HG03571 (cell line): ENCODE measurements around the gene CAPZA2.
"Not testable (repeated sequence)": the region's sequence is repeated elsewhere in the genome, so short reads cannot be mapped to it uniquely, and the experiment has no call there.

Source experiments
- ATAC-seq: cut with Tn5 transposase; IDR thresholded peaks from one replicate; pipeline ENCODE4 v1.9.1; 2021; ENCODE audit not compliant: unreplicated experiment

The CAPZA2 gene

DNA sequence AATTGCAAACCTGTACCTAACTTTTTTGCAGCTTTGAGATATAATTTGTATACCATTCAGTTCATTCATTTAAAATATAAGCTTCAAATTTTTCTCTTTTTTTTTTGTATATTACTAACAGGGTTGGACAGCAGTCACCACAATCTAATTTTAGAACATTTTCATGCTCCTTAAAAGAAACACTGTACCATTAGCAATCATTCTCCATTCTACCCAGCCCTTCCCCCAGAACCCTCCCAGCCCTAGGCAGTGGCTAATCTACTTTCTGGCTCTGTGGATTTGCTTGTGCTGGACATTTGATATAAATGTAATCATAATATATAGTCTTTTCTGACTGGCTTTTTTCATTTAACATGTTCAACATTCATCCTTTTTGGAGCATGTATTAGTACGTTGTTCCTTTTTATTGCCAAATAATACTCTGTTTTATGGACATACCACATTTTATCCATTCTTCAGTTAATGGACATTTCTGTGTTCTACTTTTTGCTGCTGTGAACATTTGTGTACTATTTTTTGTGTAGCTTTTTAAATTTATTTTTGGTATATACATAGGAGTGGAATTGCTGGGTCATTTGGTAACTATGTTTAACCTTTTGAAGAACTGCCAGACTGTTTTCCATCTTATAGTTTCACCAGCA lies 50.0 kb downstream of the CAPZA2 start:
- no peak for ATAC-seq

DNA sequence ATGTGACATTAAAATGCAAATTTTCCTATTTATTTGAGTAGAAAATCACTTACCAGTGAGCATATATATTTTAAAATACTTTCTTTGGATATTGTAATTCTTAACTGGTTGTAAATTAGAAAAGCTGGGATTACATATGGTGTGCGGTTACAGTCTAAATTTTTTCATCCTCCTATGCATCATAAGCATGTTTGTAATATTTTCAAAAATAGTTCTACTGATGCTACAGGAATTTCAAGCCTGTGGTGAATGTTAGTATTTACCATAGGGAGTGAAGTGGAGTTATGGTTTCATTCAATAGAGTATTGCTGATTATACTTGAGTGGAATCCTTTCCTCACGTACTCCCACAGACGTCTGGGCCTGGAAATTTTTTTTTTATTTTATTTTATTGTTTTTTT lies 56.3 kb downstream of the CAPZA2 start:
- no peak for ATAC-seq

DNA sequence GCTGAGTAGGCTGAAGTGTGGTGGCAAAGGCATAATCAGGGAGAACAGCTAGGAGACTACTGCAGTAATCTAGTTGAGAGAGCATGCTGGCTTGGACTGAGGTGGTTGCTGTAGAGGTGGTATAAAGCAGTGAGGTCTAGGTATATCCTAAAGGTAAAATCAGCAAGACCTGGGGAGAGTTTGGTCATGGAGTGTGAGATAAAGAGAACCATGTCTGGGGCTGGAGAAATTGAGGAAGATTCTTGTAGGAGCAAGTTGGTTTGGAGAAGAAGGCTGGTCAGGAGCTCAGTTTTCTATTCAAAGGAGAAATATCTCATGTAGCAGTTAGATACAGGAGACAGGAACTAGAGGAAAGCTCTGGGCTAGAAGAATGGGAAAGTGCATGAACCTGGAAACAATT lies 58.0 kb downstream of the CAPZA2 start:
- ATAC-seq: no peak

DNA sequence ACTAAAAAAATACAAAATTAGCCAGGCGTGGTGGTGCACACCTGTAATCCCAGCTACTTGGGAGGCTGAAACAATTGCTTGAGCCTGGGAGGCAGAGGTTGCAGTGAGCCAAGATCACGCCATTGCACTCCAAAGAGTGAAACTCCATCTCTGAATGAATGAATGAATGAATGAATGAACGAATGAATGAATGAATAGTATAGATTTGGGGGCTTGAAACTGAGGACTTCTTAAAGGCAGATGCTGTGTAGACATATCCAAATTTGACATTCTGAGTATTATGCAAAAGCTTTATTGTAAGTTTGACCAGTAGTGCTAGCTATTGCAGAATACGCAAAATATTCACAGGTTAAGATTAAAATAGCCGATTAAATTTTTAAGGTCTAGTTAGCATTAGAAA lies 60.2 kb downstream of the CAPZA2 start:
- no peak for ATAC-seq

DNA sequence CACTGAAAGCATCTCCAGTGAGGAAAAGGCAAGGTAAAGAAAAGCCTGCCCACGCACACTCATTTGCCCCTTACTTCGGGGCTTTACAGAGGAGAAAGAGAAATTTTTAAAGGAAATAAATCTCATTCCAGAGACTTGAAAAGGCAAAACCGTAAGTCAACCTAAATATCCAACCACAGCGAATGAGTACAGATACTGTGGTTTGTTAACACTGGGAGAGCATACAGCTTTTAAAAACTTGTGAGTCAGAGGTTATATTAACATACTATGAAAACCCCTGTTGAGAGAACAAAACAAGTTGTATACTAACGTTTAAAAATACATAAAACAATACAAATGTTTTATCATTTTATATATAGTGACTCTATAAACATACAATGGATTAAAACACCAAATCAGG lies 62.4 kb downstream of the CAPZA2 start:
- no peak for ATAC-seq

DNA sequence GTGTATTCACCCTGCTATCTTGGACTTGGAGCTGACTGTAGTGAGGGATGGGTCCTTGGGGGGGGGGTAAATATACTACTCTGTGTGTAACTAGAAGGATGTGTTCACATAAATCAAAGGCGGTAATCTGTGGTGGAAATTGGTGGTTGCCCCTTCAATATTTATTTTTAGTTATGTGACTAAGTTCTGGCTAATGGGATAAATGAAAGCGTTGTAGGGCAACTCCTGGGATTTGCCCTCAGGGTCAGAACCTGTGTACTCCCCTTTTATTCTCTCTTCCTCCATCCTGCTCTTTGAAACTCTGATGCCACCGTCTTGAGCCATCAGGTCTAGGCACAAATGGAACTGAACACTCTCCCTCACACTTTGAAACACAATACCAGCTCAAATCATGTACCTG lies 66.6 kb downstream of the CAPZA2 start:
- ATAC-seq: no peak

DNA sequence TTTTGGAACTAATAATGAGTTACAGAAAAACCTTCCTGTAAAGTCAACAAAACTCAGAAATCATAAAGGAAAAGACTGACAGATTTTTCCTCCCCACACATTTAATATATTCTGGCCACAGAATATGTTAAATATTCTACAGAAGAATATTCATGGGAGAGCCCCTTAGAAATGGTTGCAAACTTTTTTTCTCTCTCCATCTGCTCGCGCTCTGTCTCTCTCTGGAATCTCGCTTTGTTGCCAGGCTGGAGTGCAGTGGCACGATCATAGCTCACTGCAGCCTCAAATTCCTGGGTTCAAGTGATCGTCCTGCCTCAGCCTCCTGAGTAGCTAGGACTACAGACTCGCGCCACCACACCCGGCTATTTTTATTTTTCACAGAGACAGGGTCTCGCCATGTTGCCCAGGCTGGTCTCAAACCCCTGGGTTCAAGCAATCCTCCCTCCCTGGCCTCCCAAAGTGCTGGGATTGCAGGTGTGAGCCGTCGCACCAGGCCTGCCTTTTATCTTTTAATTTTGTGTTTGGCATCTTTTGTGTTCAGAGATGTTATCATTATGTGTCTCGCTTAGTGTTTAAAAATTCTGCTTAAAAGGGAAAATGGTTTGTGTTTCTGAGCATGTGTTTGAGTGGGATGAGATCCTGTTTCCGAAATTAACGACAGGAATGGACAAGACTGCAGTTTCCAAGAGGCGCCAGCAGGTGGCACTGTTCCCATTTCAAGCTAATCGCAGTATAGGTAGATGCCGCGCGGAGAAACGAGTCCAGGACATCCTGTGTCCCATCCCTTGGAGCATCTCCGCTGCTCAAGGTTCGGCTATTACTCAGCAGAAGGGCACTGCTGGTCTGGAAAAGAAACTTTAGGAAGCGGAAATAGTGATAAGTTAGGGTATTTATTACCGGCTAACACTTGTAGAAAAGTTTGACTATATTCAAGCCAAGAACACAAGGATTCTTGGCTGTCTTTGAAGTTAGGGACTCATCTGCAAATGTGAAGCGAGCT lies 67.8 kb downstream of the CAPZA2 start:
- no peak for ATAC-seq

DNA sequence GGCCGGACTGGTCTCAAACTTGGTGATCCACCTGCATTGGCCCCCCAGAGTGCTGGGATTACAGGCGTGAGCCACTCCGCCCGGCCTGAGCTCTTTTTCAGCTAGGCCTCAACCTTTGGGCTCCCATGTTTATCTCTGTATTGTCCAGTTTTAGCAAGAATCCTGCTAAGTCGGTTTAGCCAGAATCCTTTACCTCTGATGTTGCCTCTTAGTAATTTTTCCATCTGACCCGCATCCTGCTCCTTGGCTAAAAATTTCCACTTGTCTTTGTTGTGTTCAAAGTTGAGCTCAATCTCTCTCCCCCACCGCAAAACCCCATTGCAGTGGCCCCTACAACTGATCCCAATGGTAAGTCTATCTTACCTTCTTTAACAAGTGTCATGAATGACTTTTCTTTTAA lies 70.2 kb downstream of the CAPZA2 start:
- ATAC-seq: no peak

DNA sequence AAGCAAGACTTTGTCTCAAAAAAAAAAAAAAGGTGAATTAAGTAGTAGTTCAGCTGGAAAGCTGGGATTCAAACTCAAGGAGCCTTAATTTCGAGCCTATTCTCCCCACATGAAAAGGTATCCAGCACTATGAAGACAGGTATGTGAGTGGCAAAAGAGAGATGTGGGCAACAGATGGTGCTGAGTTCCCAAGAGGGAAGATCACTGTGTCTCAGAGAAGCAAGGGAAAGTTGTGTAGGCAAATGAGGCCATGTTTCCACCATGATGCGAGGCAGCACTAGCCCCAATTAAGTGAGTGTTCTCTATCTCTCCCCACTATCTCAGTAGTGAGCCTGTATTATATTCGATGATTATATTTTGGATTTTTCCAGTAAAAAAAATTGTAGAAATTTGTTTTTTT lies 71.1 kb downstream of the CAPZA2 start:
- ATAC-seq: no peak

DNA sequence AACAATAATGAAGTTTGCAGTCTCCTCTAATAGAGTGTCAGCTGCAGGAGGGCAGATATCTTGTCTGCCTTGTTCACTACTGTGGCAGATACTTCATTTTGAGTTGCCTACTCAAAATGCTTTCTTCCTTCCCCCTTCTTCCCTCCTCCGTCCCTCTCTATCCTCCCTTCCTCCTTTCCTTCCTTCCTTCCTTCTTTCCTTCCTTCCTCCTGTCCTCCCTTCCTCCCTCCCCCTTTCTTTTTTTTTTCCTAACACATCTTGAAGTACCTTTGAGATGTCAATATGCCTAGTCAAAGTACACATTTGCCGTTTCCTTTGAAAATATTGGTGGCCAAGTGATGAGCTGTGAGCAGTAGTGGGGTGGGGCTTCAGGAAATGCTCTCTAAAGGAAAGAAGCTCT lies 72.2 kb downstream of the CAPZA2 start:
- ATAC-seq: no peak

DNA sequence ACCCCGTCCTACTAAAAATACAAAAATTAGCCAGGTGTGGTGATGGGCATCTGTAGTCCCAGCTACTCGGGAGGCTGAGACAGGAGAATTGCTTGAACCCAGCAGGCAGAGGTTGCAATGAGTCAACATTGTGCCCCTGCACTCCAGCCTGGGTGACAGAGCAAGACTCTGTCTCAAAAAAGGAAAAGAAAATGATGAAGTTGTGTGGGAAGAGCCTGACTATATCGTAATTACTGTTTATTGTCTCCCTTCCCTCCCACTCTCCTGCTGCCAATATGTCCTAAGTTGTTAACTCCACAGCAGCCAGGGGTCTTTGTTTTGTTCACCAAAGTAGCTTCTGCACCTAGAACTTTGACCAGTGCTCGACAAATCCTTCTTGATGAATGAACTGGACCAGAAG lies 74.5 kb downstream of the CAPZA2 start:
- ATAC-seq: not testable (repeated sequence)

DNA sequence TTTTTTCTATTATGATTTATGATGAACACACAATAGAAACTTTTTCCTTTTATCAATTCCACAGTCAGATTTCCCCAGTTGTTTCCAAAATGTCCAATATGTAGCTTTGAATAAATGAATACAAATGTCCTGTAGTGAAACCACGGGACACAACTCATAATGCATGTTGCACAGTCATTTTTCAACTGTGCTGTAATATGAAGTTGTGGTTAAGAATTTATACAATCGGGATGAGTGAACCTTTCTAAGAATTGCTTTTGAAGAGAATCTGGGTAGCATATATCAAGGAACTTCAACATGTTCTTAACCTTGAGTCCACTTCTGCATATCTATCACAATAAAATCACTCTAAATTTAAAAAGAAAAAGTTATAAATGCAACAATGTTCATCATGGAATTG lies 76.3 kb downstream of the CAPZA2 start:
- no peak for ATAC-seq

DNA sequence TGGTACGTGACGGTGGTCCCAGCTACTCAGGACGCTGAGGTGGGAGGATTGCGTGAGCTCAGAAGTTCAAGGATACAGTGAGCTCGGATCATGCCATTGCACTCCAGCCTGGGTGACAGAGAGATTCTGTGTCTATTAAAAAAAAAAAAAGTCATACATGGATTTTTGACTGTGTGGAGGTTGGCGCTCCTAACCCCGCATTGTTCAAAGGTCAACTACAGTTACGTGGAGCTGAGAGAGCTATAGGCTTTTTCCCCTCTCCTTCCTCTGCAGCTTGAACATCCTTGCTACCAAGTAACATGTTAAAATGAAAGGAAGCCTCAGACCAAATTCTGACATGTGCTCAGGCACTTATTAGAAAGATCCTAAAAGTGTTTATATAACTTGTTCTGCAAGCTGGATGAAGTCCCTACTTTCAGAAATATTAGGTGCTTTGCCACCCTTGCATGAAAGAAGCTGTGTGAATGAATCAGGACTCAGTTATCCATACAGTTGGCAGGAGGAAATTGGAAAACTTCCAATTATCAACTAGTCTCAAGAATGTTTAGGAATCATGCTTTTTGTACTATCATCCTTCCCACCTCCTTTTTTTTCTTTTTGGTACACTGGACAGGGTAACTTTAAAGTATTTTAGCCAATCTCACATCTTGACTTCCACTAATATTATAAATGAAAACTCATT lies 78.4 kb downstream of the CAPZA2 start:
- ATAC-seq: no peak

DNA sequence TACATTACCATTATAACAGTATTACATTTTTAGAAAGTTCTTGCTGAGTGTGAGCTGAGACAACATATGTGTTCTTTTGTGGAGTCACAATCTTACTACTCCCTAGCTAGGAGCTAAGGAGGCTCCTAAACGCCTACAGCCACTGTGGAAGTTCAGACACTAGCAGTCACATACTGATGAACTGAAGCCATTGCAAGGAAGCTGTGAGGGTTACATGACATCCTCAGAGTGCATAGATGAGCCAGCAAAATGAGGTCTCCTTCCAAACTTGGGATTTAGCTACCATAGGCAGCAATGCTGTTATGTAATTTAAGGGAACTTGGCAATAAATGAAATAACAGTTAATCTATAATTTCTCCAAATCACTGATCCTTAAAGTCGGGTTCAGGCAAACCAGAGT lies 80.1 kb downstream of the CAPZA2 start:
- ATAC-seq: no peak

DNA sequence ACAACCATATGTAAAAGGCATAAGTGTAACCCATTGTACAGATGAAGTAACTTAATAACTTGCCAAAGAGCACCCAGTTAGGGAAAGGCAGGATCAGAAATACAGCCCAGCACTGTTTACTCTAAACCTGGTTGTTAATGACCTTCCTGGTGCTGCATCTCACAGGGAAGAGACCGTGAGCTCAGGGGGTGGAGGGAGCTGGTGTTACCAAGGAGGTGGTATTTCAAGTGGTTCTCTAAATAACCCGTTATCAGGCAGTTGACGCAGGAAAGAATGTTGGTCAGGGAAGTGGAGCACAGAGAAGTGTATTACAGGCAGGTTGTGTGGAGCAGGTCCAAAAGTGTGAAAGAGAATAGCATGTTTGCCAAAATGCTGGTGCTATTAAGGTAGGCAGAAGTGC lies 86.5 kb downstream of the CAPZA2 start:
- ATAC-seq: no peak

DNA sequence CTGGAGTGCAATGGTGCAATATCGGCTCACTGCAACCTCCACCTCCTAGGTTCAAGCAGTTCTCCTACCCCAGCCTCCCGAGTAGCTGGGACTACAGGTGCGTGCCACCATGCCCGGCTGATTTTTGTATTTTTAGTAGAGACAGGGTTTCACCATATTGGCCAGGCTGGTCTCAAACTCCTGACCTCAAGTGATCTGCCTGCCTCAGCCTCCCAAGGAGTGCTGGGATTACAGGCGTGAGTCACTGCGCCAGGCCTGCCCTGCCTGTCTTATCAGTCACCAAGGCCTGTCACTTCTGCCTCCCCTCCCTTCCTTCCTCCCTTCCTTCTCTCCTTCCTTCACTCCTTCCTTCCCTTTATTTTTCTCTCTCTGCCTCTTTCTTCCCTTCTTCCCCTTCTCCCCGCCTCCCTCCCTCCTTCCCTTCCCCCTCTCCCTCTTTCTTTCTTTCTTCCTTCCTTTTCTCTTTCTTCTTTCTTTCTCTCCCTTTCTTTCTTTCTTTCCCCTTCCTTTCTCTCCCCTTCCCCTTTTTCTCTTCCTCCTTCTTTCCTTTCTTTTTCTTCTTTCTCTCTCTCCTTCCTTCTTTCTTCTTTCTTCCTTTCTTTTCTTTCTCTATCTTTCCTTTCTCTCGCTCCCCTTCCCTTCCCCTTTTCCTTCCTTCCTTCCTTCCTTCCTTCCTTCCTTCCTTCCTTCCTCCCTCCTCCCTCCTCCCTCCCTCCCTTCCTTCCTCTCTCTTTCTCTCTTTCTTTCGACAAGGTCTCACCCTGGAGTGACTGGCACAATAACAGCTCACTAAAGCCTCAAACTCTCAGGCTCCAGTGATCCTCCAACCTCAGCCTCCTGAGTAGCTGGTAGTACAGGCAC lies 87.8 kb downstream of the CAPZA2 start:
- ATAC-seq: no peak

DNA sequence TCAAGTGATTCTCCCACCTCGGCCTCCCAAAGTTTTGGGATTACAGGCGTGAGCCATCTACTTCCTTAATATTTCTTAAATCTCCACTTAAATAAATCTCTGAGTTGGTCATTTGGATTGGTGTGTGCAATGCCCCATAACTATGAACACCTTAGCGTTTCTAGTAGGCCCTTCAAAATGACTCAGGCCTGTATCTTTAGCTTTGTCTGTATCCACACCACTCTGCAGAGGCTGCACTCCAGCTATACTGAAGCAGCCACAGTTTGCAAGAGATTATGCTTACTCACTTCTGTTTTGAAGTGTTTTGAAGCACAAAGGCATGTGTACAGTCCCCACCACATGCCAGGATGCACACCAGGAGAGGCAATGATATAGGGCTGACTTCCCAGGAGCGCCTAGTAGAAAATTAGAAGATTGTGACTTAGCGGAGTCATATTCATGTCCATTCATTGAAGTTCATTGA lies 88.5 kb downstream of the CAPZA2 start:
- no peak for ATAC-seq

DNA sequence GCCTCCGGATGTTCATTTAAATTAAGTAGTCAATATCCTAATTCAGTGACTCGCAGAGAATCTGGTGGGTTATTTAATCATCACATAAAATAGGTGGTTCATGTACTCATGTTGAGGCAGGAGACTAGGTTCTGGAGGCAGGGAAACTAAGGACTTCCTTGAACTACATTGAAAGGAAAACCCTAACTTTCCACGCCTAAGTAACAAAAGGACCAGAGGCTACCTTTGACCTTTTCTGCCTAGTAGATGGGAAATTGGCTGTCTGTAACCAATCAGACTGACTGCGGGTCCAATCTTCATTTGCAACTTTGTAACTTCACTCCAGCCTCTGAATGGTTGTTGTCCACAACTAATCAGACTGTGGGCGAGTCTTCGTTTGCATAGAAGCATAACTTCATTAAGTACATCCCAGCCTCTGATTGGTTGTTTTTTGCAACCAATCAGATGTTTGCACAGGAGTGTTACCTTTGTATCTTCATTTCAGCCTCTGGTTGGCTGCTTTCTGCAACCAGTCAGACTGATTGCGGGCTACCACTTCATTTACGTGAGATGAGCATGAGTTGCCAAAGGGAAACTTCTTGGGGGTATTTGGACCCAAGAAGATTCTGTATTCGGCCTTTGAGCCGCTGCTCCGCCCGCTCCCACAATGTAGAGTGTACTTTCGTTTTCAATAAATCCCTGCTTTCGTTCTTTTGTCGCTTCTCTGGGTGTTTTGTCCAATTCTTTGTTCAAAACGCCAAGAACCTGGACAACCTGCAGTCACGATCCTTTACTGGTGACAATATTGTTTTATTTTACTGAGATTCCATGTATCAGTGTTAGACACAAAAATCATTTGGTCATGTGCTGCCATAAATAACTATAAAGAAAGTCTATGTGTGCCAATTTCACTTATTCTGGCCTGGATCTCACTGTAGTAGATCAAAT lies 89.2 kb downstream of the CAPZA2 start:
- ATAC-seq: no peak

DNA sequence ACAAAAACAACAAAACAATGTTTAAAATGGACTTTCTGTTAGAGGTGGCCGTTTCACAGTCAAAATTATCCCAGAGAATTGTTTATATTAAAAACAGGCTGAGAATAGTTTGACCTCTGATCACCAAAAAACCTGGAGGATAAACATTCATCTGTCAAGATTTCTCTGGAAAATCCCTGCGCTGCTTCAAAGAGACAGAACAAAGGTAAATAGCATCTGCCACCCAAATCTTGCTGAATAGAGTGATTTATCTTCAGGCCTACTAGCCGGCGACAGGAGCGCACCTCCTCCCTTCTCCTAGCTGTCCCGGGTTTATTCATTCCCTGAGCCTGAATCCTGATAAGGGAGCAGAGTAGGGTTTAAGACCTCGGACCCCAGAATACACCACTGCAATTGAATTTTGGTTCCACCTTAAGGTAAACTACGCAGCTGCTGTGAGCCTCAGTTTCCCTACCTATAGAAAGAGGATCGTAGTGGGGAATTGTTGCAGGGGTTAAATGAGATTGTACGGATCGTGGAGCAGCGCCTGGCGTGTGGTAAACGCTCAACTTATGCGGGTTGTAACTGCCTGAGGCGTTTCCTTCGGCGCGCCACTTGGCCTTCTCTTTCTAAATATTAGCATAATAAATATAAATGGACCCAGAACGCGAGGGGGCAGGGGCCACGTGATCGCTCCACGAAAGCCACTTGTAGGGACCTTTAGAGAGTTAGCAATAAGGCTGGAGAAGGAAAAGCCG lies 90.4 kb downstream of the CAPZA2 start:
- ATAC-seq: no peak
